PFSK-1 (cell line): Measurements from ENCODE around the gene NRXN3.

Experiments
- POLR2AphosphoS5 ChIP-seq: IDR thresholded peaks from 2 replicates; pipeline ENCODE4 v1.6.1; 2012; ENCODE audit warnings: low read depth, mild to moderate bottlenecking, control low read depth, low read length, moderate library complexity
- SIN3A ChIP-seq: IDR thresholded peaks from 2 replicates; pipeline ENCODE4 v1.6.1; 2012; ENCODE audit warnings: mild to moderate bottlenecking, low read length, moderate library complexity, borderline replicate concordance; ENCODE audit not compliant: insufficient read depth
- TAF1 ChIP-seq: IDR thresholded peaks from 2 replicates; pipeline ENCODE4 v1.6.1; 2012; ENCODE audit warnings: low read length, control low read depth, borderline replicate concordance; ENCODE audit not compliant: insufficient read depth
- TF ChIP-seq, protein P1 (sequence below), 2 experiments: IDR thresholded peaks; 2 replicates each; pipeline versions ENCODE4 v1.6.1 to v1.8.0; 2011 to 2012; ENCODE audit warnings: low read depth in 2 of 2, low read length in 2 of 2, control low read depth in 1 of 2, inconsistent platforms in 1 of 2, mild to moderate bottlenecking in 1 of 2, moderate library complexity in 1 of 2; ENCODE audit not compliant: insufficient read depth in 1 of 2

DNA sequence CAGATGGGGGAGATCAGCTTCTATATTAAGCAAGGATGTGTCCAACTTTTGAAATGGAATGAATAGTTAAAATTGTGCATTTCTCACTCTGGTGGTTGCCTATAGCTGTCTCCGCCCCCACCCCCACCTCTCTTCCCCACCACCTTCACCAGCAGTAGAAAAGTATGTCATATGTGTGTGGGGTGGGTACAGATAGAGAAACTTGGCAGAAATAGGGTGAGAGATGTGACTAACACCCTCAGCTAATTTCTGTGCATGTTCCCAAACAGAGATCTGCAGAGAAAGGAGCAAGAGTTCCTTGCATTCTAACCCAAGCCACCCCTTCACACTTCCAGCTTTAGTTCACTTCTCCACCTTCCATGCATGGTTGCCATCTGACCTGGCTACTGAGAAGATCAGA lies 980.1 kb downstream of the NRXN3 start:
- TF ChIP-seq, protein P1, sequence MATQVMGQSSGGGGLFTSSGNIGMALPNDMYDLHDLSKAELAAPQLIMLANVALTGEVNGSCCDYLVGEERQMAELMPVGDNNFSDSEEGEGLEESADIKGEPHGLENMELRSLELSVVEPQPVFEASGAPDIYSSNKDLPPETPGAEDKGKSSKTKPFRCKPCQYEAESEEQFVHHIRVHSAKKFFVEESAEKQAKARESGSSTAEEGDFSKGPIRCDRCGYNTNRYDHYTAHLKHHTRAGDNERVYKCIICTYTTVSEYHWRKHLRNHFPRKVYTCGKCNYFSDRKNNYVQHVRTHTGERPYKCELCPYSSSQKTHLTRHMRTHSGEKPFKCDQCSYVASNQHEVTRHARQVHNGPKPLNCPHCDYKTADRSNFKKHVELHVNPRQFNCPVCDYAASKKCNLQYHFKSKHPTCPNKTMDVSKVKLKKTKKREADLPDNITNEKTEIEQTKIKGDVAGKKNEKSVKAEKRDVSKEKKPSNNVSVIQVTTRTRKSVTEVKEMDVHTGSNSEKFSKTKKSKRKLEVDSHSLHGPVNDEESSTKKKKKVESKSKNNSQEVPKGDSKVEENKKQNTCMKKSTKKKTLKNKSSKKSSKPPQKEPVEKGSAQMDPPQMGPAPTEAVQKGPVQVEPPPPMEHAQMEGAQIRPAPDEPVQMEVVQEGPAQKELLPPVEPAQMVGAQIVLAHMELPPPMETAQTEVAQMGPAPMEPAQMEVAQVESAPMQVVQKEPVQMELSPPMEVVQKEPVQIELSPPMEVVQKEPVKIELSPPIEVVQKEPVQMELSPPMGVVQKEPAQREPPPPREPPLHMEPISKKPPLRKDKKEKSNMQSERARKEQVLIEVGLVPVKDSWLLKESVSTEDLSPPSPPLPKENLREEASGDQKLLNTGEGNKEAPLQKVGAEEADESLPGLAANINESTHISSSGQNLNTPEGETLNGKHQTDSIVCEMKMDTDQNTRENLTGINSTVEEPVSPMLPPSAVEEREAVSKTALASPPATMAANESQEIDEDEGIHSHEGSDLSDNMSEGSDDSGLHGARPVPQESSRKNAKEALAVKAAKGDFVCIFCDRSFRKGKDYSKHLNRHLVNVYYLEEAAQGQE (IDR thresholded peaks at IDR 0.05; ENCODE audit: insufficient read depth in 1 of 2, low read depth in 2 of 2, low read length in 2 of 2), result no peak
- TF ChIP-seq POLR2AphosphoS5 (no peak), SIN3A (no peak), TAF1 (no peak)
